ENCODE results near the gene RFX4. TPM values are rescaled to one million over a fixed set of nuclear protein-coding genes. Genes with fewer than 3 reads are reported as not detected.

The RFX4 gene
- total and polyA plus RNA-seq, 2 donors (not counting 3 experiments of a cell fraction or from before 2014, with no cell fraction given), result not detected

- Histone ChIP-seq H3K9ac (replicated peaks; ENCODE audit: extremely low read depth, insufficient read depth, low read length) (no peak overlapping the region), H3K4me2 (ENCODE audit: insufficient read depth, low read length) (no peak overlapping the region), H3K9me1 (replicated peaks; ENCODE audit: control insufficient read depth, extremely low read depth, insufficient read depth, low read length) (no peaks in the 10 kb centered on the region), H4K20me1 (replicated peaks; ENCODE audit: control insufficient read depth, extremely low read depth, insufficient read depth, low read length) (no peaks in the 10 kb centered on the region), H3K27ac (ENCODE audit: insufficient read depth, low read depth, low read length) (no peak overlapping the region), H3K36me3 (ENCODE audit: control insufficient read depth in 2 of 2, extremely low read depth in 1 of 2, insufficient read depth in 2 of 2, low read length in 2 of 2) (no peaks in the 10 kb centered on the region), H3K27me3 (ENCODE audit: control insufficient read depth in 2 of 2, insufficient read depth in 2 of 2, low read length in 2 of 2) (peaks cover 7 to 16% of the 10 kb centered on the region in 2 experiments), H3K4me1 (ENCODE audit: control insufficient read depth, extremely low read depth, insufficient read depth, low read length) (peaks cover 5% of the 10 kb centered on the region), H3K79me2 (ENCODE audit: control insufficient read depth, insufficient read depth, low read length) (no peaks in the 10 kb centered on the region), H2AFZ (ENCODE audit: low read depth, low read length) (no peak overlapping the region), H3K9me3 (replicated peaks; ENCODE audit: control insufficient read depth, insufficient read depth, low read length) (no peaks in the 10 kb centered on the region), H3K4me3 (replicated peaks in 1 of 3; ENCODE audit: insufficient read depth in 1 of 3, low read depth in 1 of 3, low read length in 3 of 3) (no peak overlapping the region)
- POLR2A ChIA-PET, result no interaction called here
- no peak for TF ChIP-seq EZH2 (IDR thresholded peaks at IDR 0.05; ENCODE audit: borderline replicate concordance, low read depth, low read length, severe bottlenecking)
- TF ChIP-seq POLR2AphosphoS5 (IDR thresholded peaks at IDR 0.05; ENCODE audit: insufficient read depth, low read depth, low read length), result no peak
- no peak for TF ChIP-seq POLR2A (IDR thresholded peaks at IDR 0.05; ENCODE audit: low read depth, low read length)
- no peak for TF ChIP-seq JUN (IDR thresholded peaks at IDR 0.05; ENCODE audit: borderline replicate concordance, insufficient read depth, insufficient read length, low read depth)
- TF ChIP-seq GATA2 (IDR thresholded peaks at IDR 0.05; ENCODE audit: insufficient read depth, insufficient read length, low read depth, low read length), result no peak
- TF ChIP-seq MAX (IDR thresholded peaks at IDR 0.05; ENCODE audit: insufficient read depth, insufficient read length), result no peak
- no peak for TF ChIP-seq MYC (IDR thresholded peaks at IDR 0.05; ENCODE audit: low read depth, low read length)
- TF ChIP-seq FOS (IDR thresholded peaks at IDR 0.05; ENCODE audit: borderline replicate concordance, insufficient read depth, low read length), result no peak
- no peak for TF ChIP-seq CTCF (IDR thresholded peaks at IDR 0.05; ENCODE audit: extremely low read depth in 1 of 2, insufficient read depth in 1 of 2, low read depth in 1 of 2, low read length in 2 of 2)
- DNase-seq (ENCODE audit: low read depth, low spot score), result no peak
- intact Hi-C loops (cut with micrococcal nuclease) (no loop called here), dilution Hi-C loops (cut with MboI; ENCODE audit: extremely low pct_ligation_motif_present, low sequenced_read_pairs) (no loop called here)
- no peak for FAIRE-seq
- BruUV-seq (replicated peaks), result no TSS peak
- CTCF ChIA-PET, result interaction anchor here (0.9 kb wide), 1 partner anchor 98 kb away, joined by 3 read pairs; no protein-coding TSS in a partner anchor
Measured at GRCh38 chr12:106743270-106743988, 160.6 kb downstream of the RFX4 start.

Data from endothelial cell of umbilical vein (primary cell).